ENCODE results near the gene POP7.

DNA sequence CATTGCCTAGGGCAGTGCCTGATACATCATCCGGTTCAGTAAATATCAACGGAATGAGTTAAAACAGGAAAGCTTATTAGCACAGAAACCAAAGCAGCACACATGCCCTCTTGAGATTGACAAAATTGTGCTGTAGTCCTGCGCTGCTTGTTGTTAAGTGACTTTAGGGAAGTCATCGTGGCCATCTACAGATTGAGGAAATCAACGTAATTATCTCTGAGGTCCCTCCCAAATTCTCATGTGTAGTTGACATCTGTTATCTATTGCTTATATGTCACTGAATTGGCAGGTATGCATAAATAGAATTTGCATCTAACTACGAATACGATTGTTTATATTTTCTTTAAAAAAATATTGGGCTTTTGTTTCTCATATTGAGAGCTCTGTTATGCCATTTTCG, 35.8 kb upstream of the POP7 start:
- no peak for TF ChIP-seq EZH2 (IDR thresholded peaks at IDR 0.05; ENCODE audit: insufficient read depth, low read length)
- TF ChIP-seq, protein P1, sequence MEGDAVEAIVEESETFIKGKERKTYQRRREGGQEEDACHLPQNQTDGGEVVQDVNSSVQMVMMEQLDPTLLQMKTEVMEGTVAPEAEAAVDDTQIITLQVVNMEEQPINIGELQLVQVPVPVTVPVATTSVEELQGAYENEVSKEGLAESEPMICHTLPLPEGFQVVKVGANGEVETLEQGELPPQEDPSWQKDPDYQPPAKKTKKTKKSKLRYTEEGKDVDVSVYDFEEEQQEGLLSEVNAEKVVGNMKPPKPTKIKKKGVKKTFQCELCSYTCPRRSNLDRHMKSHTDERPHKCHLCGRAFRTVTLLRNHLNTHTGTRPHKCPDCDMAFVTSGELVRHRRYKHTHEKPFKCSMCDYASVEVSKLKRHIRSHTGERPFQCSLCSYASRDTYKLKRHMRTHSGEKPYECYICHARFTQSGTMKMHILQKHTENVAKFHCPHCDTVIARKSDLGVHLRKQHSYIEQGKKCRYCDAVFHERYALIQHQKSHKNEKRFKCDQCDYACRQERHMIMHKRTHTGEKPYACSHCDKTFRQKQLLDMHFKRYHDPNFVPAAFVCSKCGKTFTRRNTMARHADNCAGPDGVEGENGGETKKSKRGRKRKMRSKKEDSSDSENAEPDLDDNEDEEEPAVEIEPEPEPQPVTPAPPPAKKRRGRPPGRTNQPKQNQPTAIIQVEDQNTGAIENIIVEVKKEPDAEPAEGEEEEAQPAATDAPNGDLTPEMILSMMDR (IDR thresholded peaks at IDR 0.05; ENCODE audit: insufficient read depth, low read depth, low read length) = no peak
